NCI-H1417 (cell line): Measurements from ENCODE around the gene MAGEB4.
"Not testable (repeated sequence)": the region's sequence is repeated elsewhere in the genome, so short reads cannot be mapped to it uniquely, and the experiment has no call there.

Experiments used
- DNase-seq, 3 experiments: peaks; one replicate each; lab custom pipeline; 2025; lab: John Stamatoyannopoulos, UW

Gene MAGEB4, protein sequence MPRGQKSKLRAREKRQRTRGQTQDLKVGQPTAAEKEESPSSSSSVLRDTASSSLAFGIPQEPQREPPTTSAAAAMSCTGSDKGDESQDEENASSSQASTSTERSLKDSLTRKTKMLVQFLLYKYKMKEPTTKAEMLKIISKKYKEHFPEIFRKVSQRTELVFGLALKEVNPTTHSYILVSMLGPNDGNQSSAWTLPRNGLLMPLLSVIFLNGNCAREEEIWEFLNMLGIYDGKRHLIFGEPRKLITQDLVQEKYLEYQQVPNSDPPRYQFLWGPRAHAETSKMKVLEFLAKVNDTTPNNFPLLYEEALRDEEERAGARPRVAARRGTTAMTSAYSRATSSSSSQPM

GRCh38 chrX:30241724-30242415 lies at the start of gene MAGEB4:
MAGEB4 (plus strand) TSS chrX:30242000; CDS start chrX:30242136, 136 bp downstream.
- DNase-seq = no peak

DNA sequence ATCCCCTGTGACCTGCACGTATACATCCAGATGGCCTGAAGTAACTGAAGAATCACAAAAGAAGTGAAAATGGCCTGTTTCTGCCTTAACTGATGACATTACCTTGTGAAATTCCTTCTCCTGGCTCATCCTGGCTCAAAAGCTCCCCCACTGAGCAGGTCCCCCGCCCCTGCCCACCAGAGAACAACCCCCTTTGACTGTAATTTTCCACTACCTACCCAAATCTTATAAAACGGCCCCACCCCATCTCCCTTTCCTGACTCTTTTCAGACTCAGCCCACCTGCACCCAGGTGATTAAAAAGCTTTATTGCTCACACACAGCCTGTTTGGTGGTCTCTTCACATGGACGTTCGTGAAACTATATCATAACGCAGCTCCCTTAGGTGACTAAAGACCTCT lies 47.9 kb upstream of the MAGEB4 start:
- not testable (repeated sequence) for DNase-seq

- DNase-seq = peak; percentile 3 to 63 (median 14)
These were observed 45.5 kb upstream of the MAGEB4 start for GRCh38 chrX:30196322-30196721.

- DNase-seq = no peak
These were observed 29.6 kb upstream of the MAGEB4 start for GRCh38 chrX:30212172-30212571.

DNA sequence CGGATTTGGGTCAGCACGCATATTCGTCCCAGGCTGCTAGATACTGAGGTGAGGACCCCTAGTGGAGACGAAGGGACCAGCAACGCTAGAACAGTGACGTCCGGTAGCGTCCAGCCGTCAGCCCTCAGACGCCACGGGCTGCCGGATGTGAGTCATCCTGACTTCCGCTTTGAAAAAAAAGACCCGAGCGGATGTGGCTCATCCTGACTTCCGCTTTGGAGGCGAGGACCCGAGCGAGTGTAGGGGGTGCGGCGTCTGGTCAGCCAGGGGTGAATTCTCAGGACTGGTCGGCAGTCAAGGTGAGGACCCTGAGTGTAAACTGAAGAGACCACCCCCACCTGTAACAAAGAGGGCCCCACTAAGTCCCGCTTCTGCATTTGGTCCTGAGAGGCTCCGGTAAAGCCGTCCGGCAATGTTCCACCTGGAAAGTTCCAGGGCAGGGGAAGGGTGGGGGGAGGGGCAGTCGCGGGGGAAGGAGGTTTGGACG lies 26.4 kb upstream of the MAGEB4 start, which contains the start of gene MAGEB2:
Gene MAGEB2 (plus strand): TSS at position 207 of the 487 bp plus-strand sequence. CDS start 3,018 bp downstream, outside the sequence.
- no peak for DNase-seq

DNA sequence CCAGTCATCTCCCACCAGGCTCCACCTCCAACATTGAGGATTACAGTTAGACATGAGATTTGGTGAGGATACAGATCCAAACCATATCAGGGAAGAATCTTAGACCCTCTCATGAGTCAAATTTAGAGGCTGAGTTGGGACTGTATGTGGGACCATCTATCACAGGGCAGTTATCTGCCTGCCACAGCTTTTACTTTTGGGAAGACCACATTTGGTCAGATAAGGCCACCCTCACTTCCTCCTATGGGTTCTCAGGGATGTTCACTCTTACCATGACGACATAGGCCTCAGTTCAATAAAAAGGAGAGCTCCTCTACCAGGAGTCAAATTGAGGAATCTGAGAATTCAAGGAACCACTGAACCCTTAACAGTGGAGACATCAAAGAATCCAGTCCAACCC lies 24.3 kb upstream of the MAGEB4 start:
- DNase-seq = no peak

DNA sequence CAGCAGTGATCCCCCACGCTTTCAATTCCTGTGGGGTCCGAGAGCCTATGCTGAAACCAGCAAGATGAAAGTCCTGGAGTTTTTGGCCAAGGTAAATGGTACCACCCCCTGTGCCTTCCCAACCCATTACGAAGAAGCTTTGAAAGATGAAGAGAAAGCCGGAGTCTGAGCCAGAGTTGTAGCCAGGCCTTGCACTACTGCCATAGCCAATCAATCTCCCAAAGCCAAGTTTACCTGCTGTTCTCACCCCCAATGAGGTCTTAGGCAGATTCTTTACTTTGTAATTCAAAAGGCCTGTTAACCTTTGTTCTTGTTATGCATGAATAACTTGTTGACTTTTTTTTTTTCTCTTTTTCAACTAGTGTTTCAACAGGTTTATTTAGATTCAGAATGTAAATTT lies 22.4 kb upstream of the MAGEB4 start:
- no peak for DNase-seq

- no peak for DNase-seq
These were observed 21.1 kb upstream of the MAGEB4 start for GRCh38 chrX:30220661-30221060.

DNA sequence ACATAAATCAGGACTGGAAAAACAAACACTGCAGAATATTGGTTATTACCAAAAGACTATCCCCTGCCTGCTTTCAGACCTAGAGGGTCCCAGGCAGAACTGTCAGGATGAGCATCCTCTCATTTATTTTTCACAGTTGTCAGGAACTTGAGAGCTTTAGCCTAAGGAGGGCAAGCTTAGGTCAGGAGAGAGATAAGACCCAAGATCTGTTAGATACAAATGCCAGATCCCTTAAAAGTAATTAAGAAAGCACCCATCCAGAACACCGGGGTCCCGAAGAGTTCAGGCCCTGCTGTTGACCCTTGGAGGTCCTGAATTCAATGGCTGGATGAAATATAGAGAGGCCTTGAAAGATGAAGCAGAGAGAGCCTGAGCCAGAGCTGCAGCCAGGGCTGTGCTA lies 17.3 kb upstream of the MAGEB4 start:
- no peak for DNase-seq

DNA sequence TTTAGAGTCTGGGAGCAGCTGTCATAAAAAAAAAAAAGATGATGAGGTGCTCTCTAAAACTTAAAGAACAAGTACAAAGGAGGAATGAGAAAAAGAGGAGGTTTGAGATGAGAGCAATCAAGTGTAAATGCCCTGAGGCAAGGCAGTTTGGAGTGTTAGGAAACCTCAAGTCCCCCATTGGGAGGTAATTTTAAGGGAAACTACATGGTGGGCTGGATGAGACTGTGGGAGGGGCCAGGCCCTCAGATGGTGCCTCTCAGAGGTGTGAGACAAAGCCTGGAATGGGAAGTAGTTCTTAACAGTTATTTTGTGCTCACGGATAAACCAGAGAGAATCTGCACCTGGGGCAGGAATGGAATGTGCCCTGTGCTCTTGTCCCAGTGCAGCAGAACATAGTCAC lies 13.3 kb upstream of the MAGEB4 start:
- DNase-seq = peak in 1 of 3 experiments; percentile 41

DNA sequence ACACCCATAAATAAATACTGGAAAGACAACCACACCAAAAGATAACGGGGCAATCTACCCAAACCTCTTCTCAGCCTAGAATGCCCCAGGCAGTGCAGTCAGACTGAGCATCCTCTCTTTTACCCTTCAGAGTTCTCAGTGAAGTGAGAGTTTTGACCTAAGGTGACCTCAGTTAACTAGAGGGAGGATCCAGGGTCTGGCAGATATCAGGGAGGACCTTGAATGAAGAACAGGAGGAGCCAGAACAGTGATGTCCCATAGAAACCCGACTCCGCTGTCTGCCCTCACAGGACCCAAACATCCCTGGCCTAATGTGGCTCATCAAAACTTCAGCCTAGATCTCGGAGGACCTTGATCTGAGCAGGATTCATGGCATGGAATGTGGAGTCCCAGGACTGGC lies 11.4 kb upstream of the MAGEB4 start, which contains the start of gene MAGEB3:
Gene MAGEB3 (plus strand): TSS at position 263 of the 400 bp plus-strand sequence. CDS start 5,268 bp downstream, outside the sequence.
- DNase-seq = no peak

- no peak for DNase-seq
These were observed 5.1 kb downstream of the MAGEB4 start, which contains the start of gene MAGEB1 for GRCh38 chrX:30246769-30247489. MAGEB1 (plus strand) TSS chrX:30247146; CDS start chrX:30250494, 3,348 bp downstream.

DNA sequence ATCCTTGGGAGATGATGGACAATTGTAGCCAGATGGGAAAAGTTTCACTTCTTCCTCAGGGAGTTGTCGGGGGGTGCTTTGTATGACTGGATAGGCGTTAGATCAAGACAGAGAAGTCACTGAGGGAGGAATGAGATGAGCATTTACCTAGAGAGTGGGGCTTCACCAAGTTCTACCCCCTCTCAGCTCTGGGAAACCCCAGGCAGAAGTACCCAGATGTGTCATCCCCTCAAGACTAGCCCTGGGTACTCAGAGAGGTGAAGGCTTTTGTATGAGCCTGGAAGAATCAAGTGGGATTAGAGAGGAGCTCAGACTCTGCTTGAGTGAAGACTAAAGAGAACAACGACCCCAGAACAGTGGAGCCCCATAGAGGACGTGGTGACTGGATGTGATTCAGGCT lies 7.1 kb downstream of the MAGEB4 start:
- DNase-seq = no peak

- DNase-seq = no peak
These were observed 11.5 kb downstream of the MAGEB4 start for GRCh38 chrX:30253257-30253656.

DNA sequence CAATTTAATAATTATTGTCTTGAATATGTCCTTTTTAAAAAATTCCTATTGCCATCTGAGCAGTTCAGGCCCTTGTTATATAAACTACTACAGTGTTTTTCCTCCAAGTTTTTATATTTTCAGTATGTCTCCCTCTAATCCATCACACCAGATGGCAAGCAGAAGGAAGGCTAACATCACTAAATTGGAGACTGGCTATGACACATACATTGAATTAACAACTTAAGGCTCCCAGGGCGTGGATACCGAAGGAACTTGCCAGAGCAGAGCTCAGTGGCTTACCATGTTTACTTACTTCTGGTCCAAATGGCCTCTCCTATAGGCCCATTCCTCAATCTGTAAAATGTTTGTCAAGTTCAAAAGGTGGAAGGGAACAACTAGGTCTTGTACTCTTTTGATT lies 18.1 kb downstream of the MAGEB4 start:
- no peak for DNase-seq

DNA sequence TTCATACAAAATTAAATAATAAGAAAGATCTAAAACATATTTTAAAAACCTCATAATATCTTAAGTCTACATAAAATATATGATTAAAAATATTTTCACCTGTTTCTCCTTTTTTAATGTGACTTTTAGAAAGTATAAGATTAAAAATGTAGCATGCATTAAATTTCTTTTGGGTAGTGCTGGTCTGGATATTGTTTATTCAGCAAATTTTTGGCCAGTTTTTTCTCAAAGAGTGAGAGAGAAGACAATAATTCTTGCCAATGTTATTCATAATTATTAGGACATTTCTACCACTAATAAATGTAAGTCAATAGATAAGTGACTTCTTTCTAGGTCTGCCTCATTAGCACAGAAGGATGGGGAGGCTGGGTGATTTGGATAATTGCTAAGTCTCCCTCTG lies 19.2 kb downstream of the MAGEB4 start:
- DNase-seq = no peak

DNA sequence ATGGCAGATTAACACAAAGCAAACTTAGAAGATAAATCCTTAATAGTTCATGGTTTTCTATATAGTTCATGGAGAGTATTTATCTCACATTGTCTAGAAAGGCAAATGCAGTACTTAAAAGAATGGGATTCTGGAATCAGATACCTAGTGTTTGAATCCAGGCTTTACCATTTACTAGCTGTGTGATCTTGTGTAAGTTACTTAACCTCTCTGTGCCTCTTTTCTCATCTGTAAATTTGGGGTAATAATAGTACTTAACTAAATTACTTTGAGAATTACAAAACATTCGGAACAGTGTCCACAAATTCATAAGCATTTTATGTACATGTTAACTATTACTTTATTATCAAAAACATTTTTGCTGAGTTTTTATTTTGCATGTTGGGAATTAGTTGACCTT lies 21.0 kb downstream of the MAGEB4 start:
- no peak for DNase-seq

GRCh38 chrX:30270639-30271038 lies 28.8 kb downstream of the MAGEB4 start:
- no peak for DNase-seq

DNA sequence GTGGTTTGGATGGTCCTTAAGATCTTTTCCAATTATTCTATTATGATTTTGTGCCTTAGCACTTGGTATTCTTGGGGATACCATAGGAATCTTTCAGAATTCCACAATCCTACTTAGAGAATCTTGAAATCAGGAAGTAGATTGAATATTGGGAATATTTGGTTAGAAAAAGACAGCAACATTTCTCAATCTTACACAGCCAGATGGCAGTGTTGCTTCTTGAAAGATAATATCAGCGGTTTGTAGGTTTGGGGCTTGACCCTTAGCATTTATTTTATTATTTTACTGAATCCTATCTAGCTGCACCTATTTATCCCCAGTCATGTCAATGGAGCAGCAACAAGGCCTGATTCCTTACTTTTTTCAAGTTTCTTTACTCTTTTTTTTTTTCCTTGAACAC lies 33.7 kb downstream of the MAGEB4 start:
- DNase-seq = peak; percentile 14 to 68 (median 23)

- no peak for DNase-seq
These were observed 36.6 kb downstream of the MAGEB4 start for GRCh38 chrX:30278365-30278764.

DNA sequence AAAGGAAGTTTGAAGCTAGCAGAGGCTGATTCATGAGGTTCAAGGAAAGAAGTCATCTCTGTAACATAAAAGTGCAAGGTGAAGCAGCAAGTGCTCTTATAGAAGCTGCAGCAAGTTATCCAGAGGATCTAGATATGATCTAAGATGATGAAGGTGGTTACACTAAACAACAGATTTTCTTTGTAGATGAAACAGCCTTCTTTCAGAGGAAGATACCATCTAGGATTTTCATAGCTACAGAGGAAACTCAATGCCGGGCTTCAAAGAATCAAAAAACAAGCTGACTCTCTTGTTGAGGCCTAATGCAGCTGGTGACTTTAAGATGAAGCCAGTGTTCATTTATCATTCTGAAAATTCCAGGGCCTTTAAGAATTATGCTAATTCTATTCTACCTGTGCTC lies 38.6 kb downstream of the MAGEB4 start:
- no peak for DNase-seq

GRCh38 chrX:30282527-30282926 lies 40.7 kb downstream of the MAGEB4 start:
- no peak for DNase-seq
